Measurements from ENCODE around the gene LAYN.

Gene LAYN

GRCh38 chr11:111562692-111563389, 22.3 kb downstream of the LAYN start:
- no peak for DNase-seq

GRCh38 chr11:111565114-111565720, 24.7 kb downstream of the LAYN start:
- peak; percentile 40 for DNase-seq

GRCh38 chr11:111566324-111566723, 25.8 kb downstream of the LAYN start:
- DNase-seq, result no peak

- no peak for DNase-seq
Measured at GRCh38 chr11:111569476-111569875, 29.0 kb downstream of the LAYN start.

- no peak for DNase-seq
Measured at GRCh38 chr11:111570796-111571195, 30.3 kb downstream of the LAYN start.

- no peak for DNase-seq
Measured at GRCh38 chr11:111571829-111572501, 31.4 kb downstream of the LAYN start.

GRCh38 chr11:111572581-111572980, 32.1 kb downstream of the LAYN start:
- DNase-seq, result no peak

GRCh38 chr11:111573821-111574249, 33.3 kb downstream of the LAYN start:
- no peak for DNase-seq

GRCh38 chr11:111574373-111575225, 34.1 kb downstream of the LAYN start:
- no peak for DNase-seq

GRCh38 chr11:111575740-111576139, 35.2 kb downstream of the LAYN start:
- no peak for DNase-seq

- no peak for DNase-seq
Measured at GRCh38 chr11:111577821-111578220, 37.3 kb downstream of the LAYN start.

- DNase-seq, result no peak
Measured at GRCh38 chr11:111581341-111581740, 40.8 kb downstream of the LAYN start.

GRCh38 chr11:111582163-111582562, 41.6 kb downstream of the LAYN start:
- no peak for DNase-seq

- DNase-seq, result no peak
Measured at GRCh38 chr11:111582881-111583280, 42.4 kb downstream of the LAYN start.

- DNase-seq, result no peak
Measured at GRCh38 chr11:111585371-111585770, 44.9 kb downstream of the LAYN start.

- DNase-seq, result no peak
Measured at GRCh38 chr11:111586388-111586831, 45.9 kb downstream of the LAYN start.

GRCh38 chr11:111589114-111589513, 48.6 kb downstream of the LAYN start:
- DNase-seq, result no peak

GRCh38 chr11:111589886-111590499, 49.5 kb downstream of the LAYN start:
- no peak for DNase-seq

GRCh38 chr11:111591187-111591960, 50.9 kb downstream of the LAYN start:
- DNase-seq, result no peak

- DNase-seq, result no peak
Measured at GRCh38 chr11:111592491-111592890, 52.0 kb downstream of the LAYN start.

GRCh38 chr11:111596319-111596718, 55.8 kb downstream of the LAYN start:
- no peak for DNase-seq

- DNase-seq, result no peak
Measured at GRCh38 chr11:111598148-111598547, 57.6 kb downstream of the LAYN start.

All from 8988T (cell line).